ENCODE data around the gene VPS37B.

VPS37B gene

DNA sequence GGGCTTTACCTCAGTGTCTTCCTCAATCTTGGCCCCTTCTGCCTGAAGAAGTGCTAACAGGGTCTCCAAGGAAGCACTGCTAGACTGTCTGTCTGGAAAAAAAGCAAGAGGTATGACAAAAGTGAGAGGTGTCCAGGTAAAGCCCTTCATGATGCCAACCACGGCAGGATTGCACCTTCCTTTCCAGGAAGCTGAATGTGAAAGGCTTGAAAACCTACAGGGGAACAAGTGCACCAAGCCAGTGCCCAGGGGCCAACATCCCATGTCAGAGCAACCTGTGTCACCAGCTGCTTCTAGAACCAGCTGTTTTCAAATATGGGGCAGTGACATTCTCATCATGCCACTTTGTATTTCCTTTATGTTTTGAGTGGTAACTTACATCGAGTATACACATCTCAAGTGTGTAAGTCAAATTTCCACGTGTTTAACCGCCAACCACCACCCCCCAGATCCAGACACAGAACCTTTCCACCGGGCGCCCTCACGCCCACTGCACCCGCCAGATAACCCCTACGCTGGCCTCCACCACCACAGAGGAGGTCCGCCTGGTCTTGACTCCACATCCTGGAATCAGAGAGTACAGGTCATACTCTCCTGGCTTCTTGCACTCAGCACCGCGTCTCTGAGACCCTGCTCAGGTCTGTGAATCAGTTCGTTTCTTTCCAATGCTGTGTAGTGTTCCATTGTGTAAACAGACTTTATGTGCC lies 27.3 kb downstream of the VPS37B start:
- no peak for DNase-seq (ENCODE audit: insufficient read length, low spot score)
- no peak for FAIRE-seq

DNA sequence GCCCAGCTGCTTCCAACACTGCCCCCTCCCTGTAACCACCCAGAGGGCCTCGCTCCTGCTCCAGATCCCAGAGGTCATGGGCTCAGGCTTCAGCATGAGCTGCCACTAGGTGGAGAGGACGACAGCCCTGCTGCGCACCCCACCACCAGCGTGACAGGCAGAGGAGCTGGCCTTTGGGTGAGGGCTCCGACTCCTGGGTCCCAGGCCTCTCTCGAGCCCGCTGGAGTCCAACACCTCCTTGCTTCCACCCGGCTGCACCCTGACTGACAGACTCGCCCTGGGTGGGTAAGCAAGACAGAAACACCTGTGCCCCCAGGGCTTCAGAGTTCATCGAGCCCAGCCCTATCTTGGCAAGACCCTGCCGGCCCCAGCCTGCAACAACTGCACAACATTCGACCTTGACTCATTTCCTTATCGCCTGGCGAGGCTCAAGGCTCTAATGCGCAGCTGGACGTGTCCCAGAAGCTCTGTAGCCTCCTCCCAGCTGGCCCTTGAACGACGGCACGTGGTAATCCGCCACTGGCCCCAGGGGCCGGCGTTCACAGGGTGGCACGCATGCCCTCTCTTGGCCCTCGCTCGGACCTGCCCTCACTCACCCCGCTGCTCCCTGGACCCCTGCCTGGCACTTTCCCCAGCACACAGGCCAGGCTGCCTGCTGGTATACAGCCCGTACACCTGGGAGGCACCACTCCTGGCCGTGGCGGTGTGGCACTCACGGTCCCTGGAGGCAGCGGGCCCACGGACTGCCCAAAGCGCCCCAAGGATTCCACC lies 28.0 kb downstream of the VPS37B start:
- no peak for DNase-seq (ENCODE audit: insufficient read length, low spot score)

DNA sequence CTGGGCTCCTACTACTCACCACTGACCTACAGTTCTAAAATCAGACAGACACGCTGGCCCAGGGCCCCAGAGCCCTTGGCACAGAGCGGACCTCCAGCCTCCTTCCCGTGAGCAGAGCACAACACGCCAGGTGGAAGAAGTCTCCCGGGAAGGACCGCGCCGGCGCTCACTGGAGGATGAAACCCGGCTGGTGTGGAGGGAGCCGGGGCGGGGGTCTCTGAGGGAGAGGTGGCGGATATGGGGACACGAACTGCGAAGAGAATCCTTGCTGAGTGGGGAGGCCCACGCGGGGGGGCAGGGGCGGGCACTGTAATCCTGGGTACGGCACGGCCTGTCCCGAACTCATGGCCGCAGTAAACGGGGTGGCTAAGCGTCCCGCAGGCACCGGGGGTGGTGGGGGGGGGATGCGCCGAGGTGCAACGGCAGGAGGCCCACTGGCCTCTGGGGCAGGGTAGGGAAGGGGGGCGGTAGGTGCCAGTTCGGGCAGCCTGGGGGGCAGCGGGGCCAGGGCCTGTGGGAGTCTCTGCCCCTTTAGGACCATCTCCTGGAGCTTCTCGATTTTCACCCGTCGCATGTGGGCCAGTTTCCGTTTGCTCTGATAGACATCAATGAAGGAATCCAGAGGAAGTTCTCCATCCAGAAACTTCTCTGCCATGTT lies 28.8 kb downstream of the VPS37B start:
- no peak for FAIRE-seq
- DNase-seq (ENCODE audit: insufficient read length, low spot score): no peak

More for the DNA sequence above, 28.0 kb downstream of the VPS37B start:
- no peak for FAIRE-seq

DNA sequence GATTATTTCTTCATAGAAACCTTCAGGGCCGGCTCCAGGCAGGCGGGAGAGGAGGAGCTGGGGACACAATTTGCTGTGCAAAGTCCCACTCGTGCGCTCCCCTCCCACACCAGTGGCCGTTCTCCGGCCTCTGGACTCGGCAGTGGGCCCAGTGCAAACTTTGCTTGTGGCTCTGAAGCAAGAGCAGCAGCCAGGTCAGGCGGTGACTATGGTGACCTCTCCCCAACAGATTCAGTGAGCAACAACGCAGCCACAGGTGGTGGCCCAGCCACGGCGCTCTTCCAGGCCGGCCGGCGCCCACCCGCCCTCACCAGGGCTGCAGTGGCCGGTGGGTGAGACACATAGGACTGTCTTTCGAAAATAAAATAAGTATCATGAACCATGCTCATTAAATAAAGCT lies 29.5 kb downstream of the VPS37B start:
- no peak for FAIRE-seq

DNA sequence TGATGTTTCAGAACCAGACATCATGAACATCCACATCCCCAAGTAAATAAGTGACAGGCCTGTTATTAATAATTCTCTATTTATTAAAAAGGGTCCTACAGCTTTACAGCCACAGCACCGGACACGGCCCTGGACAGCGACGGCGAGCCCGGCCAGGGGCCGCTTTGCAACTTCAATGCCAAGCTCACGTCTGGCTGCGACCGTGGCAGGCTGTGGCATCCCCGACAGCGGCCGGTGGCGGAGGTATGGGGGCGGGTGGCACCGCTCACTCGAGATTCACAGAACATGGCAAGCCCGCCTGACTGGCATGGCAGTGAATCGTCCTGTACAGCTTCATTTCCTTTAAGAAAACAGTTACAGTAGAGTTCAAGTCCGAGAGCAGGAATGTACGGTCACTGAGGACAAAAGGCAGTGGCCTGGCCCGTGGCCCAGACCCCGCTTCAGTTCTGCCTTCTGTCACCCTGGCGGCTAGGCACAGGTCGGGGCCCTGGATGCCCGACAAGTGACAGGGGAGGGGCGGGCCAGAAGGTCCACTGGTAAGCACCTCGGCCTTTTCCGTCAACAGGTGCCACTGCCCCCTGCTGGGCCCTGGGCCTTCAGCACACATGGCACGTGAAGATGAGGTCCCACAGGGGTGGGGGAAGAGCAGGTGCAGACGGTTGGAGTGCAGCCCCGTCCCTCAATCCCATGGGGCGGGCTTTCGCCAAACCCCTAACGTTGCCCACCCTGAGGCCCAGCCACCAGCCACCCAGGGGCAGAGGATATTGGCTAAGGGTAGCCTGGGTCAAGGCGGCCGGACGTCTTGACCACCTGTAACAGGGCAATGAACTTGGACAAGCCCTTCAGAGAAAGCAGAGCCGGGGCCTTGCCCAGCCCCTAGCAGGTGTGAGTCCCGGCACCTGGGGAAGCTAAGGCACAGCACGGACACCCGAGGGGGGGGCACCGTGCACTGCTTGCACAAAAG lies 30.4 kb downstream of the VPS37B start:
- DNase-seq (ENCODE audit: insufficient read length, low spot score) (peak; percentile 27), FAIRE-seq (no peak)

More for the DNA sequence above, 29.5 kb downstream of the VPS37B start:
- no peak for DNase-seq (ENCODE audit: insufficient read length, low spot score)

DNA sequence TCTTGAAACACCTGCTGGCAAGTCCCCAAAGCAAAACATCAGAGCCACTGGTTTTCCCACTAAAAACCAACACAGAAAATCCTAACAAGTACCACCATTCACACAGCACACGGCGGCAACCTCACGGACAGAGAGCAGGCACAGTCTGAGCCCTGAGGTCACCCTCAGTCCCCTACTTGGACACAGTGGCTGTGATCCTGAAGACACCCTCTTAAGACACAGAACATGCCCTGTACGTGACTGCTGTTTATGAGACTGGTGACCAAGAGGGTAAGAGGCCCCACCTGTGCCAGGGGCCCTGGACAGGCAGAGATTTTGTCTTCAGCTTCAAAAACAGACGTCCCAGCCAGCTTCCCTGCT lies 31.1 kb downstream of the VPS37B start:
- FAIRE-seq: no peak
- DNase-seq (ENCODE audit: insufficient read length, low spot score): no peak

DNA sequence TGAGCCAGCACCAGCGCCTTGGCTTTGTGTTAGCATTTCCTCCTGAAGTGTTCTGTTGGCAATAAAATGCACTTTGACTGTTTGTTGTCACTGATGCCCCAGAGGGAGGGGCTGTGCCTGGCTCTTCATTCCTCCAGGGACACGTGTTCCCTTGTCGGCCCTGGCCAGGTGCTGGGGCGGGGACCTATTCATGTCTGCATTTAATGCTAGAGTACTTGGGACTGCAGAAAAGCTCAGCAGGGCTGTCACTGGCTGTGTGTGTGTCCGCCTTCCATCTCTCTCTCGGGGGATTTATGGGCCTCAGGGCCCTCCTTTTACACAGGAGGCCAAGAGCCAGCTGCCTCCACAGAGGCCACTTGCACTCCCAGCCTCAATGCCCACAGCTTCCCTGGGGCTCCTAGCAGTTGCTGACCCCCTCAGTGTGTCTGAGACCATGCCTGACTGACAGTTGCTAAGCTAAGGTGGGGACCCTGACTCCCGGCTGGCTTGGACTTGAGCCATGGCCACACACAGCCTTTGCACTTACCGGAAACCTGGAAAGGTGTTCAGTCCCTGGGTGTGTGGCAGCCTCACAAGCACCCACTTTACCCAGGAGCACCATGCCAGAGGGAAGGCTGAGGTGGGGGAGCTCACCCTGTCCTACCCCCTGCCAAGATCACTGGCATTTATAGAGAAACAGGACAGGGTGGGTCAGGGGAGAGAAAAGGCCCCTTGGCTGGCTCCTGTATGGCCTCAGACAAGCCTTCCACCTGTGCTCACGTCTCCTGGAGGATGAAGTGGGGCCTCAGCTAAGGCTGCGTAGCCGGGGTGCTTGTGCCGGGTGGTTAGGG lies 32.8 kb downstream of the VPS37B start:
- FAIRE-seq: no peak
- no peak for DNase-seq (ENCODE audit: insufficient read length, low spot score)

DNA sequence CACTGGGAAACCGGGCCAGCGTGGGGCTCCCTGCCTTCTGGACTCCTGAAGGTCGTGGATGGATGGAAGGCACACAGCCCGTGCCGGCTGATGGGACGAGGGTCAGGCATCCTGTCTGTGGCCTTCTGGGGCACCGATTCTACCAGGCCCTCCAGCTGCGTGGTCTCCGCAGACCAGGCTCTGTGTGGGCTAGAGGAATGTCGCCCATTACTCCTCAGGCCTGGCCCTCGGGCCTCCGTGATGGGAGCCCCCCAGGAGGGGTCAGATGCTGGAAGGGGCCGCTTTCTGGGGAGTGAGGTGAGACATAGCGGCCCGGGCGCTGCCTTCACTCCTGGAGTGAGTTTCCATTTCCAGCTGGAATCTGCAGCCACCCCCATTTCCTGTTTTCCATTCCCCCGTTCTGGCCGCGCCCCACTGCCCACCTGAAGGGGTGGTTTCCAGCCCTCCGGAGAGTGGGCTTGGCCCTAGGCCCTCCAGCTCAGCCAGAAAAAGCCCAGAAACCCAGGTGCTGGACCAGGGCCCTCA lies 33.8 kb downstream of the VPS37B start:
- FAIRE-seq (no peak), DNase-seq (ENCODE audit: insufficient read length, low spot score) (no peak)

DNA sequence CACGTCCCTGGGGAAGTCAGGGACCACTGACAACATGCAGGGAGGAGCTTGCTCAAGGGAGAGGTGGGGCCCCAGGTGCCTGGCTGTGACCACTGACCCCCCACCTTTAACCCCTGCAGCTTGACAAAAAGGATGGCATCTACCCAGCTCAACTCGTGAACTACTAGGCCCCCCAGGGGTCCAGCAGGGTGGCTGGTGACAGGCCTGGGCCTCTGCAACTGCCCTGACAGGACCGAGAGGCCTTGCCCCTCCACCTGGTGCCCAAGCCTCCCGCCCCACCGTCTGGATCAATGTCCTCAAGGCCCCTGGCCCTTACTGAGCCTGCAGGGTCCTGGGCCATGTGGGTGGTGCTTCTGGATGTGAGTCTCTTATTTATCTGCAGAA lies 34.3 kb downstream of the VPS37B start:
- no peak for FAIRE-seq

DNA sequence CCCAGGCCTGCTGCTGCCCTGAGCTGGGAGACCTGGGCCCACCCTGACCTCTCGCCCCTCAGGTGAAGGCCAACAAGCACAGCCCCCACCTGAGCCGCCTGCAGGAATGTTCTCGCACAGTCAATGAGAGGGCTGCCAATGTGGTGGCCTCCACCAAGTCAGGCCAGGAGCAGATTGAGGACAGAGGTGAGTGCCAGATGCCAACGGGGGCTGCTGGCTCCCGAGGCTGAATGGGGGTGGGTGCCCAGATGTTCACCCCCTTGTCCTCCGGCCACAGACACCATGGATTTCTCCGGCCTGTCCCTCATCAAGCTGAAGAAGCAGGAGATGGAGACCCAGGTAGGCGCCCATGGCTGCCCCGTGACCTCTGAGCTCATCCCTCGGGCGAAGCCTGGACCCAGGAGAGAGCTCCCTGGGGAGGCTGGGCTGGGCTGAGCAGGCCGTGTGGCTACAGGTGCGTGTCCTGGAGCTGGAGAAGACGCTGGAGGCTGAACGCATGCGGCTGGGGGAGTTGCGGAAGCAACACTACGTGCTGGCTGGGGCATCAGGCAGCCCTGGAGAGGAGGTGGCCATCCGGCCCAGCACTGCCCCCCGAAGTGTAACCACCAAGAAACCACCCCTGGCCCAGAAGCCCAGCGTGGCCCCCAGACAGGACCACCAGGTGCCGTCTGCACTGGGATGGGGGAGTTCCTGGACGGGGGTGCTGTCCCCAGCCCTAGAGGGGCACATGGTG lies 34.9 kb downstream of the VPS37B start:
- no peak for DNase-seq (ENCODE audit: insufficient read length, low spot score)
- FAIRE-seq: no peak

More for the DNA sequence above, 34.3 kb downstream of the VPS37B start:
- no peak for DNase-seq (ENCODE audit: insufficient read length, low spot score)

DNA sequence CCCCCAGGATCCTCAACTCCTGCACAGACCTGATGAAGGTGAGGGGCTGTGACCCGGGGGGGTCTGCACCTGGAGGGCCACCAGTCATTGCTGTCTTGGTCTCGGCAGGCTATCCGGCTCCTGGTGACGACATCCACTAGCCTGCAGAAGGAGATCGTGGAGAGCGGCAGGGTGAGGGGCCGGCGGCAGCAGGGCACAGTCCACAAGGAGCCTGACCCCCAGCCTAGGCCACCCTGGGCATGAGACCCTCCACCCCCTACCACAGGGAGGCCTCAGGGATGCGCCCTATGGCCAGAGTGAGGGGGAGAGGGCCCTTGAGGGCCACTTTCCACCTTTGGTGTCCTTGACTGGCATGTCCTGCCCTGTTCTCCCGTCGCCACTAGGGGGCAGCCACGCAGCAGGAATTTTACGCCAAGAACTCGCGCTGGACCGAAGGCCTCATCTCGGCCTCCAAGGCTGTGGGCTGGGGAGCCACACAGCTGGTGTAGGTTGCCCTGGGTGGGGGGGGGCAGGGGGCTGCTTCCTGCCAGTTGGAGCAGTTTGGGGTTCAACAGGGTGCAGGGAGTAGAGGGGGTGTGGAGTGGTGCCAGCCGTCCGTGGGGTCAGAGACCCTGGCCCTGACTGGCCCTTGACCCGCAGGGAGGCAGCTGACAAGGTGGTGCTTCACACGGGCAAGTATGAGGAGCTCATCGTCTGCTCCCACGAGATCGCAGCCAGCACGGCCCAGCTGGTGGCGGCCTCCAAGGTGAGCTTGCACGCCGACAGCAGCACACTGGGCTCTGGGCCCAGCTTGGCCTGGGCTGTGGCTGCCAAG lies 35.7 kb downstream of the VPS37B start:
- peak; percentile 97 for DNase-seq (ENCODE audit: insufficient read length, low spot score)
- FAIRE-seq: peak; percentile 63

DNA sequence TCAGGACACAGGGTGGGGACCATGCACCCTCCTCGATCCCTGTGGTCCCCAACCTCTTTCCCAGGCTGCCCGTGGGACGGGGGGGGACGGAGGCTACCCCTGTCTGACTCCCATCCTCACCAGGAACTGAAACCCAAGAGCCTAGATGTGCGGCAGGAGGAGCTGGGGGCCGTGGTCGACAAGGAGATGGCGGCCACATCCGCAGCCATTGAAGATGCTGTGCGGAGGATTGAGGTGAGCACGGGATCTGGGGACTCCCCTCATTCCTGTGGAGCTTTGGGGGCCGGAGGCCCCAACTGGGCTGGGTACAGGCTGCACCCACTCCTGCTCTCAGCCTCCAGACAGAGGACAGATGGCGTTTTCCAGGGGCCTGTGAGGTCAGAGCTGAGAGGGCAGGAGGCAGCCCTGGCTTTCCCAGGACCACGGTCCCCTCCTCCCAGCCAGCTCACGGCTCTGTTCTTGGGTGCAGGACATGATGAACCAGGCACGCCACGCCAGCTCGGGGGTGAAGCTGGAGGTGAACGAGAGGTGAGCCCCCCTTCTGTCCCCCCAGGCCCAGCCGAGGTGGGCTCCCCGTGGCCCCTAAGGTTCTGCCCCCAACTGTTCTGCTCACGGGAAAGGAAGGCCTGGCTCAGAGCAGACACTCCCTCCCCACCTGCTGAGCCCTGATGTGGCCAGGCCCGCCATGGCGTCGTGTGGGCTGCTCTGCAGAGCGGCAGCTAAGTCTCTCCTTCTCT lies 36.5 kb downstream of the VPS37B start:
- DNase-seq (ENCODE audit: insufficient read length, low spot score) (no peak), FAIRE-seq (no peak)

DNA sequence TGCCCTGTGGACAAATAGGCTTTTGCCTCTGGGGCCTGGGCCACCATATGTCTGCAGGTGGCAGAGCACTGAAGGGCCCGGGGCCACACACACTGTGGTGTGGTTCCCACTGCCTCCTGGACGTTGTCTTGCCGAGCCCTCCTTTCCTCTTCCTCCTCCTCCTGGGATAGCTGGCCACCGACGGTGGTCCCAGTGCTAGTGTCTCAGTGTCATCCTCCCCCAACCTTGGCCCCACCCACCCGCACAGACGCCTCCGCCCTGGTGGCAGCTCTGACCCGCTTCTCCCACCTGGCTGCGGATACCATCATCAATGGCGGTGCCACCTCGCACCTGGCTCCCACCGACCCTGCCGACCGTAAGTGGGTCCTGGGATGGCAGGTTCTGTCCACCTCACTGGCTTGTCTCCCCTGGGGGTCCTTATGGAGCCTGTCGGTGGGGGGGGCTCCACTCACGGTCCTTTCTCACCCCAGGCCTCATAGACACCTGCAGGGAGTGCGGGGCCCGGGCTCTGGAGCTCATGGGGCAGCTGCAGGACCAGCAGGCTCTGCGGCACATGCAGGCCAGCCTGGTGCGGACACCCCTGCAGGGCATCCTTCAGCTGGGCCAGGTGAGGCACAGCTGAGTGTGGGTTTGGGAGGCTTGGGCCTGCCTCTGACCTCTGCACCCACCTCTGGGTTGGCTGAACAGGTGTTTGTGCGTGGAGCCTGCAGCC lies 37.2 kb downstream of the VPS37B start:
- DNase-seq (ENCODE audit: insufficient read length, low spot score) (no peak), FAIRE-seq (no peak)

DNA sequence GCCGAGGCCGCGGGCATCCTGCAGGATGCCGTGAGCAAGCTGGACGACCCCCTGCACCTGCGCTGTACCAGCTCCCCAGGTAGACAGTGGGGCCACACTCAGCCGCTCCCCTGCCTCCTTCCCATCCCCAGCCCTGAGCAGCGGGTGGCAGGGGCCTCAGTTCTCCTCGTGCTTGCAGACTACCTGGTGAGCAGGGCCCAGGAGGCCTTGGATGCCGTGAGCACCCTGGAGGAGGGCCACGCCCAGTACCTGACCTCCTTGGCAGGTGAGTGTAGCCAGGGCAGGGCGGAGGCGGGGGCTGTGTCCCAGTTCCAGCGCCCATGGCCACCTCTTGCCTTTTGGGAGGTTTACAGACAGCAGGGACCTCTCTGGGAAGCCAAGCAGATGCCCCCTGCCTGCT lies 37.8 kb downstream of the VPS37B start:
- FAIRE-seq (no peak), DNase-seq (ENCODE audit: insufficient read length, low spot score) (no peak)

DNA sequence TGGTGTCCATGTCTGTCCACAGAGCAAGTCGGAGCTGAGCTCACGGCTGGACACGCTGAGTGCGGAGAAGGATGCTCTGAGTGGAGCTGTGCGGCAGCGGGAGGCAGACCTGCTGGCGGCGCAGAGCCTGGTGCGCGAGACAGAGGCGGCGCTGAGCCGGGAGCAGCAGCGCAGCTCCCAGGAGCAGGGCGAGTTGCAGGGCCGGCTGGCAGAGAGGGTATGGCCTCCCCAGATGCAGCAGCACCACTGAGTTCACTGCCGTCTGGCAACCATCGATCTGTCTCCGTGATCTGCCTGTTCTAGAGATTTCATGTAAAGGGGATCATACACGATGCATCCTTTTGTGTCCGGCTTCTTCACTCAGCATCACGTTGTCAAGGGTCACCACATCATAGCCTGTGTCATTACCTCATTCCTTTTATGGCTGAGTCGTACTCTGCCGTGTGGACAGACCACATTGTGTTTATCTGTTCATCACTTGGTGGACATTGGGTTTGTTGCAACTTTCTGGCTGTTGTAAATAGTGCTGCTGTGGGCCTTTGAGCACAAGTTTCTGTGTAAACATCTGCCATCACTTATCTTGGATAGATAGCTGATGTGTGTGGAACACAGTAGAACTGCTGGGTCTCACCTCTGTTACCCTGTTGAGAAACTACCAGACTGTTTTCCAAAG lies 38.8 kb downstream of the VPS37B start:
- DNase-seq (ENCODE audit: insufficient read length, low spot score) (no peak), FAIRE-seq (no peak)
